Choroid plexus epithelial cell (primary cell): ENCODE results near the gene TOX3.

Experiments used
- DNase-seq: peaks from one replicate; pipeline ENCODE4 v3.0.0-alpha.2; 2010; ENCODE audit warnings: low read depth
- H3K4me3 ChIP-seq: 2 replicates; pipeline ENCODE4 v1.5.1; 2011; ENCODE audit warnings: low read depth, mild to moderate bottlenecking, control low read depth, low read length, moderate library complexity
- TF ChIP-seq, protein P1 (sequence below): conservative IDR thresholded peaks from 2 replicates; pipeline ENCODE4 v1.5.1; 2011; ENCODE audit warnings: low read depth, mild to moderate bottlenecking, control low read depth, inconsistent platforms, low read length, moderate library complexity

The TOX3 gene

DNA sequence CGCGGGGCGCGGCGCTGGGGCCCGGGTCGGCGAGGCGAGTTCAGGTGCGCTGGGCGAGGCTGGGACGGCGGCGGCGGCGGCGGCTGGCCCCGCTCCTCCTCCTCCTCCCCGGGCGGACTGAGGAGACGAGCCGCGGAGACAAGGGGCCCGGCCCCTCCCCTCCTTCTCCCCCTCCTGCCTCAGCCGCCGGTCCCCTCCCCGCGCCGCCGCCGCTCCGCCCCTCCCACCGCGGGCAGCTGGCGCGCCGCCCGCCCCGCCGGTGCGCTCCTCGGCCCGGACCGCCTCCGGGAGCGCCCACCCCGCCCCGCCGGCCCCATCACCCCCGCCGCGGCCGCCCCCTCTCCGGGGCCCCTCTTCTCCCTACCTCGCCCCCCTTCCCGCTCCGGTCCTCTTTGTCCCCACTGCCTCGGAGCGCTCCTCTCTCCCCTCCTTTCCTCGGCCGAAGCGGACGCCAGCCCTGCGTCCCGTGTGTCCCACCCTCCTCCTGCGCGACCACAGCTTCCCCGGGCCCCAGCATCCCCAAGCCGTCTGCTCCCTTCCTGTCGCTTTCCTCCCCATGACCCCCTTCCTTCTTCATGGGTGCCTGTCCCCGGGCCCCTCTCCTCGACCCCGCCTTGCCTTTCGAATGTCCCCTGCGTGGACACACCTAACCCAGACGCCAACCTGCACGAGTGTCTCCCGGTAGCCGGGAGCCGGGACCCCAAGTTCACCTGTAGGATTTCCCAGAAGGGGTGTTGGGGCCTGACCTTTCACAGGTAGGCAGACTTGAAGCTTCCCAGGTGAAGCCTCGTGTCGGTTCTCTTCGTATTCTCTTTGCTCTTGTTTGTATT lies at the start of gene TOX3:
TOX3 (minus strand) TSS at position 140 of the 830 bp plus-strand sequence. CDS start 420 bp downstream, outside the sequence.
- no peak for DNase-seq
- TF ChIP-seq, protein P1, sequence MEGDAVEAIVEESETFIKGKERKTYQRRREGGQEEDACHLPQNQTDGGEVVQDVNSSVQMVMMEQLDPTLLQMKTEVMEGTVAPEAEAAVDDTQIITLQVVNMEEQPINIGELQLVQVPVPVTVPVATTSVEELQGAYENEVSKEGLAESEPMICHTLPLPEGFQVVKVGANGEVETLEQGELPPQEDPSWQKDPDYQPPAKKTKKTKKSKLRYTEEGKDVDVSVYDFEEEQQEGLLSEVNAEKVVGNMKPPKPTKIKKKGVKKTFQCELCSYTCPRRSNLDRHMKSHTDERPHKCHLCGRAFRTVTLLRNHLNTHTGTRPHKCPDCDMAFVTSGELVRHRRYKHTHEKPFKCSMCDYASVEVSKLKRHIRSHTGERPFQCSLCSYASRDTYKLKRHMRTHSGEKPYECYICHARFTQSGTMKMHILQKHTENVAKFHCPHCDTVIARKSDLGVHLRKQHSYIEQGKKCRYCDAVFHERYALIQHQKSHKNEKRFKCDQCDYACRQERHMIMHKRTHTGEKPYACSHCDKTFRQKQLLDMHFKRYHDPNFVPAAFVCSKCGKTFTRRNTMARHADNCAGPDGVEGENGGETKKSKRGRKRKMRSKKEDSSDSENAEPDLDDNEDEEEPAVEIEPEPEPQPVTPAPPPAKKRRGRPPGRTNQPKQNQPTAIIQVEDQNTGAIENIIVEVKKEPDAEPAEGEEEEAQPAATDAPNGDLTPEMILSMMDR = no peak

DNA sequence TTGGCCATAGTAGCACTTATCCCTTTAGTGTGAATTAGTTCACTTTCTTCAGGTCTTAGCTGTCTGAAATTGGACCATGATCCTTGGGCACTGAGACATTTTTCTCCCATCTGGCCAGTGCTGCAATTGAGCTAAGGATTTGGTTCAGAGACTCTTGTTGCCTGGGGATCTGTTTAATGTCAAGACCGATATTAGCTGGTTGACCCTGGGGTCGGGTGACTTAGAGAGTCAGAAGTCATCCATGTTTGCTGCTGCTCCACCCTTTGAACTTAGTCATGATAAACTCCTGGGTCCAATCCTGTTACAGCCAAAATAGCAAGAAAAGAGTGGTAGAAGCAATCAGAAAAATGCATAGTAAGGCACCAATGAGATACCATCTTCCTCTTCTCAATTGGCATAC lies 45.8 kb upstream of the TOX3 start:
- H3K4me3 ChIP-seq = no peak overlapping the region
- TF ChIP-seq, protein P1 = no peak

More for the DNA sequence above, at the start of gene TOX3:
- no peak within 1 kb of the TSS for H3K4me3 ChIP-seq

DNA sequence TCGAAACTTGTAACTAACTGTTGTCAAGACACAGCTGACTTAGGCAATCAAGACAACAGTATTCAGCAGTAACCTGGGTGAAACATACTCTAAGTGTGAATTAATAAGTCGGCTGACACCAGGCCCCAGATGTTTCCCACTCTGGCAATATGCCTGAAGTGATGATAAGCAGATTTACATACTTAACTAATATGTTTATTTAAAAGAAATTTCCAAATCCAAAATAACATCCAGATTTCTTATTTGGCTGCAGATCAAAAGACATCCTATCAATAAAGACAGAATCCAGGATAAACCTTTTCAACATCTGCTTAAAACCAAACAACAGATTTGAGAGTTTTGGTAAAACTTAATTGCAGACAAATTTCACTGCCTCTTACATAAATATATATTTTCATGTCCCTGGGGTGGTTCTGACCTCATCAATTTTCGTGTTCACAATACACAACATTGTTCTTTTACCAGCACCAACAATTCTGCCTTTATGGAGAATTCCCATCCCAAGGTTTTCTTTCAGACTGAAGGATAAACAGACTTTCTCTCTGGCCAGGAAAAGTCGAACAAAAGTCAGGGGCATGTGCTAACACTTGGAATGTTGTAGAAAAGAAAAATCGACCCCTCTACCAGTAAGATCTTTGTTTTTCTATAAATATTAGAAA lies 45.1 kb upstream of the TOX3 start:
- DNase-seq = no peak
- TF ChIP-seq, protein P1 = no peak
- H3K4me3 ChIP-seq = no peak overlapping the region

More for the DNA sequence above, 45.8 kb upstream of the TOX3 start:
- no peak for DNase-seq

DNA sequence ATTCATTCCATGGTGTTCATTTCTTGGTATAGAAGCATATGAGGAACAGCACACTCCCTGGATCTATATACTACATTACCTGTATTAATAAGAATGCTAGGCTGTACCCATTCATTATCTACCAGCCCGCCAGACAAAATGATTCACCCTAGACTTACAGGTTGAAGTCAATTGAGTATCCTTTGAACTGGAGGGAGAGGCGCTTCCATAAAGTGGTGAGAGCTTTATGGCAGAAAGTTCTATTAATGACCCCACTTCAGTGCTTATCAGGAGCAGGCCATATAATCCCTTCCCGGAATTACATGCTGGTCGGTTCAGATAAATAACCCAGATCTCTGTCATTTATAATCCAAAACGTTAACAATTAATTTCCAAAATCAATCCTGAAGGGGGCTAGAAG lies 44.5 kb upstream of the TOX3 start:
- DNase-seq = no peak
- TF ChIP-seq, protein P1 = no peak

DNA sequence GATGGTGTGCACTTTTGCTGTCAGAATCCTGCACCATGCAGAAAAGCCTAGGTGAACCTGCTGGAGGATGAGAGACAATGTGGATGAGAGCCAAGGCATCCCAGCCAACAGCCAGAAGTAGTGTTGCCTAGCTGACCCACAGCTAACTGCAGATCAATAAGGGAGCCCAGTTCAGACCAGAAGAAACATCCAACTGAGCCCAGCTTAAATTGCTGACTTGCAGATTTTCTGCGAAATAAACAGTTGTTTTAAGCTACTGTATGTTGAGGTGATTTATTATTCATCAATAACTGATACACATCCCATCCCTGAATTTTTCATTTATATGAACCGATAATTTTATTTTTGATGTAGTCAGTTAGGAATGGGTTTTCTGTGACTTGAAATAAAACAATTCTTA lies 39.2 kb upstream of the TOX3 start:
- no peak overlapping the region for H3K4me3 ChIP-seq
- TF ChIP-seq, protein P1 = no peak
- no peak for DNase-seq

More for the DNA sequence above, 44.5 kb upstream of the TOX3 start:
- H3K4me3 ChIP-seq = no peak overlapping the region

DNA sequence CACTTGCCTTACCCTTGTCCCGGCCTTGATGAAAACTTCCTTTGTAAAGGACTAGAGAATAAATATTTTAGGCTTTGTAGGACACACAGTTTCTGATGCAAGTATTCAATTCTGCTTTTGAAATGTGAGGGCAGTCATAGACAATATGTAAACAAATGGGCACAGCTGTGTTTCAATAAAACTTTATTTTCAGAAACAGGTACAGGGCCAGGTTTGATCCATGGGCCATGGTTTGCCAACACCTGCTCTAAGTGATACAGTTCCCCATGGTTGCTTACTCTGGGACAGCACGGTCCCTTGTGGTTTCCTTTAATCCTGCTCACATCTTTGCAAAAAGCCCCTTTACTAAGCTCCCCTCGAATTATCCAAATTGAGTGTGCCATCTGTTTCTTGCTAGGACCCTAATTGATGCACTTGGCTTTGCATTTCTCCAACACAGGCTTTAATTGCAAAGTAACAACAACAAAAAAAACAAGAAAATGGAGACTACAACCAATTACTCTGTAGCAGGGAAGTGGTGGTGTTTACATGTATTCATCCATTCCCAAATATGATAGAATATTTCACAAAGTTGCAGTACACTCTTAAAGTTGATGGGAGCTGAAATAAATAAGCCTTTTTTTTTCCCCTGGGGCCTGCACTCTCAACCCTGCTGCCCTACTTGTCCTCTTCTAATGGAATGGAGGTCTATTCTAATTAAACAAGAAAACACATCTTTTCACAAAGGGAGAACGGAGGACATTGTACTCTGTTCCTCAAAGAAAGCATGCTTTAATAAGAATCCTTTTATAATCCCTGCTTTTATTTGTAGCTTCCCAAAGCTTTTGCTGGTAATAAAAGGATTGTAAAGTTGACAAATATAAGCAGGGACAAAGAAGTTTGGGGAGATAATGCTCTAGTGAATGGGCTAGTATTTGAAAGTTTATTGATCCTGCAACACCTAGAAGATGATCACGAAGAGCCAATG lies 37.7 kb upstream of the TOX3 start:
- TF ChIP-seq, protein P1 = no peak

More for the DNA sequence above, 37.7 kb upstream of the TOX3 start:
- H3K4me3 ChIP-seq = no peak overlapping the region
- DNase-seq = no peak
